Epithelial cell of esophagus (primary cell): ENCODE results near the gene PRPS1L1.

Experiments
- DNase-seq: peaks from one replicate; pipeline ENCODE4 v3.0.0; 2010; ENCODE audit warnings: low read depth
- H3K4me3 ChIP-seq: 2 replicates; pipeline ENCODE4 v1.5.1; 2011; ENCODE audit warnings: mild to moderate bottlenecking, low read length, control low read depth
- TF ChIP-seq, protein P1 (sequence below): IDR thresholded peaks from 2 replicates; pipeline ENCODE4 v1.5.1; 2011; ENCODE audit warnings: low read depth, mild to moderate bottlenecking, low read length, control low read depth, inconsistent platforms; ENCODE audit not compliant: insufficient read depth; ENCODE audit errors: missing control alignments

Gene PRPS1L1

DNA sequence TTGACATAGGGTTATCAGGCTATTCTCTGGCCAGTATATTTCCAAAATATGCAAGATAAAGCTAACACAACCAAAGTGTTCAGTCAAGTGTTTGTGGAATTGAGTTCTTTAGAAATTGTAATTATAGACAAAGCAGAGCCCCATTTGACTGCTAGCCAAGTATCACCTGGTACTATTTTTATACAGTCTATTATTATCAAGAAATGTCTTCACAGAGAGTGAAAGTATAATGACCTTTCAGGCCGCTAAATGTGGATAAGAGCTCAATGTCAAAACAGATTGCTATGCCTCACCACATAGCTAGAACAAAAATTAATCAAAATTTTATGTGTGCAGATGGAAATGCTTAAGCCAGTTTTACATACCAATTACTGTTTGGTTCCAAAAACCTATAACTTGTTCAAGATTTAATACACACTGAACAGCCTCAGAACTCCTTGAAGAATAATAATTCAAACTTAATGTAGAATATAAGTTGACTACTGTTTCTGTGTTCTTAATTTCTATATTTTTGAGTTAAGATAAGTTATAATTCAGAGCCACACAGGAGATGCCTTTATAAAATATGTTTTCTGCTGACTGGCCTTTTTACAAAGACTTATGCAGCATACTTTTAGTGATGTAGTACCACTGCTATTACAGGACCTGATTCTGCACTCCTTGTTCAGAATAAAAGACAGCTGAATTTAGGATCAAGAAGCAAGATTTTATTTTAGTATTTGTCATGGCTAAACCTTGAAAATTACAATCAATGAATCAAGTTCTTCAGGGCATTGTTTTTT lies 31.0 kb downstream of the PRPS1L1 start:
- no peak for DNase-seq
- TF ChIP-seq, protein P1, sequence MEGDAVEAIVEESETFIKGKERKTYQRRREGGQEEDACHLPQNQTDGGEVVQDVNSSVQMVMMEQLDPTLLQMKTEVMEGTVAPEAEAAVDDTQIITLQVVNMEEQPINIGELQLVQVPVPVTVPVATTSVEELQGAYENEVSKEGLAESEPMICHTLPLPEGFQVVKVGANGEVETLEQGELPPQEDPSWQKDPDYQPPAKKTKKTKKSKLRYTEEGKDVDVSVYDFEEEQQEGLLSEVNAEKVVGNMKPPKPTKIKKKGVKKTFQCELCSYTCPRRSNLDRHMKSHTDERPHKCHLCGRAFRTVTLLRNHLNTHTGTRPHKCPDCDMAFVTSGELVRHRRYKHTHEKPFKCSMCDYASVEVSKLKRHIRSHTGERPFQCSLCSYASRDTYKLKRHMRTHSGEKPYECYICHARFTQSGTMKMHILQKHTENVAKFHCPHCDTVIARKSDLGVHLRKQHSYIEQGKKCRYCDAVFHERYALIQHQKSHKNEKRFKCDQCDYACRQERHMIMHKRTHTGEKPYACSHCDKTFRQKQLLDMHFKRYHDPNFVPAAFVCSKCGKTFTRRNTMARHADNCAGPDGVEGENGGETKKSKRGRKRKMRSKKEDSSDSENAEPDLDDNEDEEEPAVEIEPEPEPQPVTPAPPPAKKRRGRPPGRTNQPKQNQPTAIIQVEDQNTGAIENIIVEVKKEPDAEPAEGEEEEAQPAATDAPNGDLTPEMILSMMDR, result no peak
- H3K4me3 ChIP-seq, result no peak overlapping the region

DNA sequence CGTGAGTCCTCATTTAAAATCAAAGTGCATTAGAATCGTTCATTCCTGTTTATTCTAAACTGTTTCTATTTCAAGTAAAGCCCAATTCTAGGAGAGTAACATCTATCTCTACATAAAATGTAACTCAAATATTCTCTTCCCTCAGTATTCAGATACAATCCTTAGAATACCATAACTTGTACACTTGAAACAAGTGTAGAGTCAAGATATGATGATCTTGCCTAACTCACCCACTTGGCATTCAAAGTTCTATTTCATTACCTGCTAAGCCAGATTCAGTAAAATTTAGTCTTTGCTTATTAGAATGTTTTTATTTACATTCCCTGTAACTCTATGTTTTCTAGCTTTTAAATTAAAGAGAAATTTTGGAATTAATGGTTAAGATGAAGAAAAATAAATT lies 31.6 kb downstream of the PRPS1L1 start:
- DNase-seq, result no peak
- no peak overlapping the region for H3K4me3 ChIP-seq
- TF ChIP-seq, protein P1, result no peak

DNA sequence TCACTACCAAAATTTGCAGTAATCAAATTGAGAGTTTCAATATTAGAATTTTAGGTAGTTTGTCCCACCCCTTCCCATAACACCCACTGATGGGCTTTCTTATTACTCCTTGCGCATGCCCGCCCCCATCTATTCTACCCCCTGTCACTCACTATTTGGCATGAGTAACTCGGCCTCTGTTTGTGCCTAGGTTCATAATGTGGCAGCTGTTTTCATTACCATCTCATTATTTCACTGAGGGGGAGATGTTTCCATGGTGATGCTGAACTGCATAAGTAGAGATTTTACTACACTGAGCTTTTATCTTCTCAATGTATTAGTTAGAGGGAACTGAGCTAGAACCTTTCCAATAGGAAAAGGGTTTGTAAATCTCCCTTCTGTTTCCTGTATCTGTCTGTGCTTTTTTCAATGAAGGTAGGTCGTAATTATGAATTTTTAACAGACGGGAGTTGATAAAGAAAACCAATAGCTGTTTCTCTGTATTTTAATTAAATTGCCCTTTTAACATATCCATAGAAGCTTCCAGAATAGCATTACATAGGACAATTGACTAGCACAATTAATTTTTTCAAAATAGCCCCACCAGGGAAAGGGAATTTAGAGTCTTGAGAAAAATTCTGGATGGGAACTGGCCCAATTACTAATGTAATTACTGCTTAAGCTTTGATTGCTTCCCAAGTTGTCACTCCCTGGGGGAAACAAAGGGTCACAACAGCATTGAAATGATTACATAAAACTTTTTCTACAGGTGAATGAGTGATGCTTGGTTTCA lies 33.4 kb downstream of the PRPS1L1 start:
- TF ChIP-seq, protein P1, result no peak
- no peak for DNase-seq
- H3K4me3 ChIP-seq, result no peak overlapping the region

GRCh38 chr7:17991866-17992648 lies 35.6 kb downstream of the PRPS1L1 start:
- TF ChIP-seq, protein P1, result peak; percentile 32
- H3K4me3 ChIP-seq, result no peak overlapping the region
- DNase-seq, result no peak

GRCh38 chr7:17990761-17991160 lies 36.9 kb downstream of the PRPS1L1 start:
- TF ChIP-seq, protein P1, result no peak
- H3K4me3 ChIP-seq, result no peak overlapping the region

DNA sequence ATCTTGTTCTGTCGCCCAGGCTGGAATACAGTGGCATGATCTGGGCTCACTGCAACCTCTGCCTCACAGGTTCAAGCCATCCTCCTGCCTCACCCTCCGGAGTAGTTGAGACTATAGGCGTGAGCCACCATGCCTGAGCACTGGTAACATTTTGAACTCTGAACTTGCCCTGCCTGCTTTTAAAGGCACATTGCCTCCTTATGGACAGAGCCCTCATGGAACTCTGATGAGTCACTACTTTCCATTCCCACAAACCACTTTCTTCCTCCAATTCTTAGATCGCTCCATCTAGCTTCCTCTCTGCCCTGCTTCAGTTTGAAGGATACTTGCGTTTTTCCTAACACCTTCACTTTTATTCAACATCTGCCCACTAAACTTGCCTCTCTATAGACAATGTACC lies 38.1 kb downstream of the PRPS1L1 start:
- peak; percentile 19 for DNase-seq
- H3K4me3 ChIP-seq, result no peak overlapping the region
- TF ChIP-seq, protein P1, result no peak

More at GRCh38 chr7:17990761-17991160, 36.9 kb downstream of the PRPS1L1 start:
- no peak for DNase-seq
